ENCODE data around the gene TTN. TPM values are rescaled to one million over a fixed set of nuclear protein-coding genes. Genes with fewer than 3 reads are reported as not detected.

The TTN gene
- total RNA-seq, 3 donors from 2014 or later, result 2.9 to 23.4 (median 3.5) TPM

GRCh38 chr2:178827111-178827510, 19.9 kb upstream of the TTN start:
- Histone ChIP-seq H3K4me3 (no peak overlapping the region), H3K9me3 (no peaks in the 10 kb centered on the region), H3K4me1 (no peaks in the 10 kb centered on the region), H3K27me3 (no peaks in the 10 kb centered on the region), H3K36me3 (no peaks in the 10 kb centered on the region), H3K27ac (no peak overlapping the region)
- intact Hi-C loops (cut with DNase I; ENCODE audit: low total_unique reads), result no loop called here
- DNase-seq (ENCODE audit: low spot score in 2 of 2), result no peak
- TF ChIP-seq CTCF (IDR thresholded peaks at IDR 0.05), result no peak
- no peak for TF ChIP-seq POLR2A (IDR thresholded peaks at IDR 0.05)
- no peak for TF ChIP-seq POLR2AphosphoS5 (IDR thresholded peaks at IDR 0.05)

- no peaks in the 10 kb centered on the region for H3K27me3 ChIP-seq
- H3K9me3 ChIP-seq, result no peaks in the 10 kb centered on the region
- H3K4me1 ChIP-seq, result no peaks in the 10 kb centered on the region
- H3K4me3 ChIP-seq, result no peak overlapping the region
- no peaks in the 10 kb centered on the region for H3K36me3 ChIP-seq
- no peak for DNase-seq (ENCODE audit: low spot score in 2 of 2)
- no peak for TF ChIP-seq POLR2A (IDR thresholded peaks at IDR 0.05)
- no peak for TF ChIP-seq CTCF (IDR thresholded peaks at IDR 0.05)
- TF ChIP-seq POLR2AphosphoS5 (IDR thresholded peaks at IDR 0.05), result no peak
- intact Hi-C loops (cut with DNase I; ENCODE audit: low total_unique reads), result no loop called here
- H3K27ac ChIP-seq, result no peak overlapping the region
These were observed 18.0 kb upstream of the TTN start for GRCh38 chr2:178825183-178825582.

DNA sequence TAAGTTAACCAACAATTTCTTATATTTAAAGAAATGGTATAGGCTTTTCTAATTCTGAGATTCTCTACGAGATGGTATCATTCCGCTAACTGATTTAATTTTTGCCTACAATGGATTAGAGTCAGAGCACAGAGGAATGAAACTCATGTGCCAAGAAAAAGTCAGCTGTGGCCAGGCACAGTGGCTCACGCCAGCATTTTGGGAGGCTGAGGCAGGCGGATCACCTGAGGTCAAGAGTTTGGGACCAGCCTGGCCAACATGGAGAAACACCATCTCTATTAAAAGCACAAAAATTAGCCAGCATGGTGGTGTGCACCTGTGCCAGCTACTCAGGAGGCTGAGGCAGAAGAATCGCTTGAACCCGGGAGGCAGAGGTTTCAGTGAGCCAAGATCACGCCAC, 17.0 kb upstream of the TTN start:
- H3K4me1 ChIP-seq, result no peaks in the 10 kb centered on the region
- intact Hi-C loops (cut with DNase I; ENCODE audit: low total_unique reads), result no loop called here

DNA sequence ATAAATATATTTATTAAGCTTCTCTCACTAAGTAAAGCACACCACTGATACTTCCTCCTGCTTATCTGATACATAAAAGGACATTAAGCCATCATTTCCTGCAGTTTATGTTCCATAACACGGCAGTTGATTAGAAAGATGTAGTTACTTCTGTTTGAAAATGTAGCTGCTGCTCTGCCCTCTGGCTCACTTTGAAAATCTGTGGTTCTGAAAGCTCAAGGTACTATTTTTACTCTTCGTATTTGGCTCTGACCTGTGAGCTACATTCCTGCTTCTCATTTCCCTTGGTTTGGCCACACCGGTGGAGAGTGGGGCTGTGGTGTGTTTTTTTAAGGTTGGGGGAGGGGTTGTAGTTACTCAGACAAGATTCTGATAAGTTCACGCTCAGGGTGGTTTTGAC, 12.8 kb upstream of the TTN start:
- H3K4me3 ChIP-seq, result no peak overlapping the region
- H3K9me3 ChIP-seq, result no peaks in the 10 kb centered on the region
- intact Hi-C loops (cut with DNase I; ENCODE audit: low total_unique reads), result no loop called here
- H3K4me1 ChIP-seq, result no peaks in the 10 kb centered on the region
- TF ChIP-seq CTCF (IDR thresholded peaks at IDR 0.05), result no peak
- TF ChIP-seq POLR2A (IDR thresholded peaks at IDR 0.05), result no peak
- no peak for TF ChIP-seq POLR2AphosphoS5 (IDR thresholded peaks at IDR 0.05)
- H3K27ac ChIP-seq, result no peak overlapping the region
- H3K36me3 ChIP-seq, result no peaks in the 10 kb centered on the region
- no peak for DNase-seq (ENCODE audit: low spot score in 2 of 2)
- H3K27me3 ChIP-seq, result no peaks in the 10 kb centered on the region

More for the DNA sequence above, 17.0 kb upstream of the TTN start:
- Histone ChIP-seq H3K27me3 (no peaks in the 10 kb centered on the region), H3K4me3 (no peak overlapping the region), H3K27ac (no peak overlapping the region), H3K9me3 (no peaks in the 10 kb centered on the region), H3K36me3 (no peaks in the 10 kb centered on the region)
- DNase-seq (ENCODE audit: low spot score in 2 of 2), result no peak
- TF ChIP-seq CTCF (IDR thresholded peaks at IDR 0.05), result no peak
- no peak for TF ChIP-seq POLR2A (IDR thresholded peaks at IDR 0.05)
- TF ChIP-seq POLR2AphosphoS5 (IDR thresholded peaks at IDR 0.05), result no peak

DNA sequence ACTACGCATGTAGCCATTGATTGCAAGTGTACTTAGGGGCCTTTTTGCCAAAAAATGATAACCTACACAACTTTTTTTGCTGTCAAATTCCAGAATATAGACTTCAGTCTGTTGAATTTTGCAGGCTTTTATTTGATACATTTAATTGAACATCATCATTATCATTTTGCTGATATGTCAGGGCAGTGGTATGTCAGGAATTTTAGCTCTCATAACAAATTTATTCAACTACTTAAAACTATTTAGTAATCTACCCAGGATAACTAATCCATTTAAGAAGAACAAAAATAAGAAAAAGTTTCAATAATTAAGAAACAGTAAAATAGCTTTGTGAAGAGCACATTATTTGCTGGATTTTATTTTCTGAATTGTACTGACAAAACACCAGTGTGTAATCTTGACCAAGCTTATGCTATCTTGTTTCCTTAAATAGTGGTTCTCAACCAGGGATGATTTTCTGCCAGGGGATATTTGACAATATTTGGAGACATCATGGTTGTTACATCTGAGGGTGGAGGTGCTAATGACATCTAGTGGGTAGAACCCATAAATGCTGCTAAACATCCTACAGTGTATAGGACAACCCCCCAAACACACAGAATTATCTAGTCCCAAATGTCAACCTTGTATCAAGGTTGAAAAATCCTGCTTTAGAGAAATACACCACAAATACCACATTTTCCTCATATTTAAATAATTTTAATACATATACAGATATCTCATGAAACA, 12.1 kb upstream of the TTN start:
- no peak overlapping the region for H3K4me3 ChIP-seq
- H3K36me3 ChIP-seq, result no peaks in the 10 kb centered on the region
- intact Hi-C loops (cut with DNase I; ENCODE audit: low total_unique reads), result no loop called here
- no peaks in the 10 kb centered on the region for H3K4me1 ChIP-seq
- H3K9me3 ChIP-seq, result no peaks in the 10 kb centered on the region
- no peaks in the 10 kb centered on the region for H3K27me3 ChIP-seq
- TF ChIP-seq POLR2A (IDR thresholded peaks at IDR 0.05) (no peak), CTCF (IDR thresholded peaks at IDR 0.05) (no peak), POLR2AphosphoS5 (IDR thresholded peaks at IDR 0.05) (no peak)
- H3K27ac ChIP-seq, result no peak overlapping the region
- no peak for DNase-seq (ENCODE audit: low spot score in 2 of 2)

Data from breast epithelium (tissue), 4 donors.